IMR-90 (cell line): Measurements from ENCODE around the gene MAVS. TPM values are rescaled to one million over a fixed set of nuclear protein-coding genes. Genes with fewer than 3 reads are reported as not detected.

ENCODE experiments used
- ATAC-seq: fragments of 200-7000 bp; cut with Tn5 transposase; 2 replicates; pipeline ENCODE4 v1.9.1; 2020; ENCODE audit warnings: low read depth, mild to moderate bottlenecking, moderate library complexity
- BruUV-seq: library from RNA; stranded (reverse); fragments of 400-500 nt; replicated peaks from 2 replicates; lab custom pipeline; 2021; lab: Mats Ljungman, UMichigan
- CTCF ChIA-PET: fragments of 300-600 bp; formaldehyde crosslinking; extraction: SDS; loops from one replicate; lab custom pipeline; 2021; ENCODE audit warnings: antibody characterized with exemption; lab: Yijun Ruan, JAX
- POLR2A ChIA-PET: fragments of 300-600 bp; sonication (Branson Sonifier 250); formaldehyde crosslinking; loops from one replicate; lab custom pipeline; 2022; ENCODE audit warnings: antibody characterized with exemption; ENCODE audit not compliant: unreplicated experiment; lab: Charles Lee
- DNase-seq: peaks from one replicate; pipeline ENCODE4 v3.0.0; 2013
- H2AFZ ChIP-seq: replicated peaks from 2 replicates; pipeline ENCODE3; 2013; ENCODE audit warnings: low read length, mild to moderate bottlenecking; ENCODE audit not compliant: poor library complexity
- H2AK5ac ChIP-seq: 2 replicates; pipeline ENCODE4 v1.6.1; 2013; ENCODE audit warnings: low read depth, low read length, inconsistent platforms
- H2AK9ac ChIP-seq: replicated peaks from 2 replicates; pipeline ENCODE3; 2013; ENCODE audit warnings: mild to moderate bottlenecking, low read depth, low read length, moderate library complexity; ENCODE audit not compliant: poor library complexity
- H2BK120ac ChIP-seq: 2 replicates; pipeline ENCODE4 v1.6.1; 2013; ENCODE audit warnings: low read depth, low read length, inconsistent platforms
- H2BK15ac ChIP-seq: 3 replicates; pipeline ENCODE4 v1.6.1; 2013; ENCODE audit warnings: low read depth, low read length, inconsistent platforms
- H2BK20ac ChIP-seq: 2 replicates; pipeline ENCODE4 v1.6.1; 2013; ENCODE audit warnings: low read depth, mild to moderate bottlenecking, inconsistent platforms, low read length, moderate library complexity
- H2BK5ac ChIP-seq: 2 replicates; pipeline ENCODE4 v1.6.1; 2013; ENCODE audit warnings: mild to moderate bottlenecking, low read depth, low read length, inconsistent platforms; ENCODE audit not compliant: poor library complexity, severe bottlenecking
- H3K14ac ChIP-seq: replicated peaks from 2 replicates; pipeline ENCODE4 v1.6.1; 2013; ENCODE audit warnings: low read depth, low read length, inconsistent platforms
- H3K18ac ChIP-seq: 2 replicates; pipeline ENCODE4 v1.6.1; 2013; ENCODE audit warnings: low read depth, low read length, control low read depth
- H3K23ac ChIP-seq: 2 replicates; pipeline ENCODE4 v1.6.1; 2013; ENCODE audit warnings: low read depth, low read length, inconsistent platforms
- H3K27ac ChIP-seq: 2 replicates; pipeline ENCODE4 v1.5.1; 2013; ENCODE audit warnings: mild to moderate bottlenecking, control low read depth, low read length; ENCODE audit not compliant: insufficient read depth
- H3K27me3 ChIP-seq: 2 replicates; pipeline ENCODE4 v1.6.1; 2013; ENCODE audit warnings: low read length; ENCODE audit not compliant: control insufficient read depth, insufficient read depth
- H3K36me3 ChIP-seq: 2 replicates; pipeline ENCODE4 v1.6.1; 2013; ENCODE audit warnings: low read length, mixed read lengths; ENCODE audit not compliant: control insufficient read depth, insufficient read depth
- H3K4ac ChIP-seq: 2 replicates; pipeline ENCODE4 v1.6.1; 2013; ENCODE audit warnings: low read depth, low read length, inconsistent platforms
- H3K4me1 ChIP-seq: 2 replicates; pipeline ENCODE4 v1.6.1; 2013; ENCODE audit warnings: low read length, mixed read lengths; ENCODE audit not compliant: control insufficient read depth, insufficient read depth
- H3K4me2 ChIP-seq: 2 replicates; pipeline ENCODE4 v1.6.1; 2013; ENCODE audit warnings: low read depth, mild to moderate bottlenecking, control low read depth, low read length, moderate library complexity
- H3K4me3 ChIP-seq: 2 replicates; pipeline ENCODE4 v1.5.1; 2013; ENCODE audit warnings: low read depth, mild to moderate bottlenecking, control low read depth, low read length, moderate library complexity; ENCODE audit not compliant: insufficient read depth
- H3K56ac ChIP-seq: 2 replicates; pipeline ENCODE4 v1.6.1; 2013; ENCODE audit warnings: low read length, inconsistent platforms; ENCODE audit not compliant: insufficient read depth; ENCODE audit errors: extremely low read depth
- H3K79me1 ChIP-seq, 2 experiments: 2 replicates each; pipeline ENCODE4 v1.6.1; 2013; ENCODE audit warnings: low read length in 2 of 2, inconsistent platforms in 1 of 2, low read depth in 1 of 2
- H3K9ac ChIP-seq: 2 replicates; pipeline ENCODE4 v1.6.1; 2013; ENCODE audit warnings: low read depth, low read length, control low read depth
- H3K9me1 ChIP-seq: 2 replicates; pipeline ENCODE4 v1.6.1; 2013; ENCODE audit warnings: low read length, inconsistent platforms; ENCODE audit not compliant: insufficient read depth
- H3K9me3 ChIP-seq: 2 replicates; pipeline ENCODE4 v1.6.1; 2013; ENCODE audit warnings: low read length; ENCODE audit not compliant: control insufficient read depth, insufficient read depth
- H4K20me1 ChIP-seq: 2 replicates; pipeline ENCODE4 v1.6.1; 2013; ENCODE audit warnings: low read length, inconsistent platforms; ENCODE audit not compliant: insufficient read depth
- H4K5ac ChIP-seq: 2 replicates; pipeline ENCODE4 v1.6.1; 2013; ENCODE audit warnings: mild to moderate bottlenecking, low read depth, low read length, control low read depth
- H4K8ac ChIP-seq, 2 experiments: 2 replicates each; pipeline ENCODE4 v1.6.1; 2013; ENCODE audit warnings: low read depth in 2 of 2, low read length in 2 of 2, control low read depth in 1 of 2, inconsistent platforms in 1 of 2
- H4K91ac ChIP-seq: 2 replicates; pipeline ENCODE4 v1.6.1; 2013; ENCODE audit warnings: low read depth, low read length, inconsistent platforms; ENCODE audit not compliant: insufficient read depth
- BHLHE40 ChIP-seq: fragments of 150-350 bp; IDR thresholded peaks from 2 replicates; pipeline ENCODE4 v1.6.1; 2016; ENCODE audit warnings: mild to moderate bottlenecking, low read depth, low read length
- CEBPB ChIP-seq: IDR thresholded peaks from 2 replicates; pipeline ENCODE4 v1.6.1; 2012; ENCODE audit warnings: low read depth, low read length, improper control_type of control experiment
- CHD1 ChIP-seq: IDR thresholded peaks from 2 replicates; pipeline ENCODE4 v1.6.1; 2012; ENCODE audit warnings: low read depth, low read length, improper control_type of control experiment
- FOS ChIP-seq: fragments of 150-350 bp; IDR thresholded peaks from 2 replicates; pipeline ENCODE4 v1.6.1; 2016; ENCODE audit warnings: low read depth, low read length
- MAFK ChIP-seq: IDR thresholded peaks from 2 replicates; pipeline ENCODE4 v1.6.1; 2012; ENCODE audit warnings: low read depth, low read length, improper control_type of control experiment
- MAZ ChIP-seq: IDR thresholded peaks from 2 replicates; pipeline ENCODE4 v1.6.1; 2012; ENCODE audit warnings: low read depth, mild to moderate bottlenecking, low read length, improper control_type of control experiment, moderate library complexity, borderline replicate concordance
- MXI1 ChIP-seq: IDR thresholded peaks from 2 replicates; pipeline ENCODE4 v1.6.1; 2012; ENCODE audit warnings: low read depth, mild to moderate bottlenecking, low read length, moderate library complexity, borderline replicate concordance
- RAD21 ChIP-seq: IDR thresholded peaks from 2 replicates; pipeline ENCODE4 v1.6.1; 2012; ENCODE audit warnings: low read length, improper control_type of control experiment
- RCOR1 ChIP-seq: IDR thresholded peaks from 2 replicates; pipeline ENCODE4 v1.6.1; 2012; ENCODE audit warnings: mild to moderate bottlenecking, low read length, improper control_type of control experiment; ENCODE audit not compliant: insufficient replicate concordance
- RFX5 ChIP-seq: IDR thresholded peaks from 2 replicates; pipeline ENCODE4 v1.8.0; 2012; ENCODE audit warnings: low read depth, mild to moderate bottlenecking, low read length, moderate library complexity
- SMC3 ChIP-seq: fragments of 150-350 bp; IDR thresholded peaks from 2 replicates; pipeline ENCODE4 v1.6.1; 2016; ENCODE audit warnings: low read depth, mild to moderate bottlenecking, antibody characterized with exemption, low read length, moderate library complexity
- WGBS, 2 experiments: methylation state at CpG; one replicate each; pipeline versions ENCODE4 v1.1.5 to v1.1.7; 2013; ENCODE audit warnings: missing lambda C conversion rate in 2 of 2; ENCODE audit not compliant: insufficient read length in 1 of 2; ENCODE audit errors: extremely low coverage in 2 of 2; 5-methylcytosine and 5-hydroxymethylcytosine counted together
- dilution Hi-C: fragments of 300-500 bp; cut with HindIII; formaldehyde crosslinking; loops from one replicate; pipeline ENCODE4 v1.14.3; 2018; ENCODE audit warnings: low sequenced_read_pairs; ENCODE audit not compliant: unreplicated experiment
- in situ Hi-C: fragments of 300-500 bp; cut with MboI; formaldehyde crosslinking; loops from 3 replicates; pipeline ENCODE4 v1.14.3; 2019; ENCODE audit warnings: low sequenced_read_pairs, inconsistent platforms, mixed read lengths
- intact Hi-C: fragments of 100-400 bp; cut with micrococcal nuclease; formaldehyde crosslinking; loops from 2 replicates; pipeline ENCODE4 v1.10.0; 2022
- polyA plus RNA-seq, 3 experiments: library from polyadenylated mRNA; depleted of rRNA; stranded (reverse); fragments of >200 nt; gene quantifications; 2 replicates each; pipeline ENCODE4 v1.2.3, GENCODE V29; 2012; ENCODE audit warnings: low replicate concordance in 1 of 3
- total RNA-seq: library from RNA; depleted of rRNA; stranded (reverse); fragments of >200 nt; gene quantifications from 2 replicates; pipeline ENCODE4 v1.2.3, GENCODE V29; 2012
- TF ChIP-seq, protein P1 (sequence below): fragments of 150-350 bp; IDR thresholded peaks from 2 replicates; pipeline ENCODE4 v1.6.1; 2016; ENCODE audit warnings: low read depth, mild to moderate bottlenecking, low read length, moderate library complexity, borderline replicate concordance
- TF ChIP-seq, protein P2 (sequence below): fragments of 150-350 bp; IDR thresholded peaks from 2 replicates; pipeline ENCODE4 v1.6.1; 2017; ENCODE audit warnings: mild to moderate bottlenecking, antibody characterized with exemption, low read length, low read depth
- TF ChIP-seq, protein P3 (sequence below): conservative IDR thresholded peaks from 2 replicates; pipeline ENCODE4 v1.5.1; 2012; ENCODE audit warnings: mild to moderate bottlenecking, low read depth, low read length, improper control_type of control experiment

MAVS gene
- total and polyA plus RNA-seq, 2 of the 4 experiments (the other 2 are of a cell fraction) = 10.4 to 15.6 TPM

DNA sequence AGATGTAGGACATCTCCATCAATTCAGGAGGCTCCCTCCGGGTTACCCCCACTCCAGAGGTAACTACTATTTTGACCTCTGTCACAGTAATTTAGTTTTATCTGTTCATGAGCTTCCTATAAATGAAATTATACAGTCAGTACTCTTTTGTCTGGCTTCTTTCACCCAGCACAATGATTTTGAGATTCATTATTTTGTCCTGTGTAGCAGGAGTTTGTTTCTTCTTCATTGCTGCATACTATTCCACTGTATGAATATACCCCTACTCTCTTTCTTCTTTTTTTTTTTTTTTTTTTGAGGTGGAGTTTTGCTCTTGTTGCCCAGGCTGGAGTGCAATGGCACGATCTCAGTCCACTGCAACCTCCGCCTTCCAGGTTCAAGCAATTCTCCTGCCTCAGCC lies 38.1 kb upstream of the MAVS start:
- Histone ChIP-seq H3K9ac (peak overlapping the region; percentile 45), H3K23ac (peak overlapping the region; percentile 94; the same call in 1 of the 2 replicates), H4K20me1 (no peaks in the 10 kb centered on the region), H4K8ac (peak overlapping the region; percentile 92 to 97), H2AK9ac (peak overlapping the region; percentile 97), H3K9me3 (no peaks in the 10 kb centered on the region), H3K4me1 (peaks cover 36% of the 10 kb centered on the region), H3K9me1 (peaks cover 27% of the 10 kb centered on the region), H2BK20ac (peak overlapping the region; percentile 99), H4K5ac (peak overlapping the region; percentile 90), H3K4me3 (no peak overlapping the region), H3K79me1 (peaks cover 11 to 61% of the 10 kb centered on the region in 2 experiments), H3K4me2 (no peak overlapping the region), H3K56ac (peak overlapping the region; percentile 90), H2BK120ac (peak overlapping the region; percentile 95), H2BK15ac (peak overlapping the region; percentile 96; the same call in 2 of the 3 replicates), H3K4ac (peak overlapping the region; percentile 97), H3K36me3 (peaks cover 27% of the 10 kb centered on the region), H4K91ac (peak overlapping the region; percentile 99), H3K27ac (peak overlapping the region; percentile 96), H3K18ac (peak overlapping the region; percentile 89), H2AFZ (peak overlapping the region; percentile 79), H2AK5ac (peak overlapping the region; percentile 96), H2BK5ac (peak overlapping the region; percentile 95), H3K27me3 (no peaks in the 10 kb centered on the region), H3K14ac (peak overlapping the region; percentile 98)
- dilution Hi-C loops = no loop called here
- no TSS peak for BruUV-seq
- TF ChIP-seq, protein P1, sequence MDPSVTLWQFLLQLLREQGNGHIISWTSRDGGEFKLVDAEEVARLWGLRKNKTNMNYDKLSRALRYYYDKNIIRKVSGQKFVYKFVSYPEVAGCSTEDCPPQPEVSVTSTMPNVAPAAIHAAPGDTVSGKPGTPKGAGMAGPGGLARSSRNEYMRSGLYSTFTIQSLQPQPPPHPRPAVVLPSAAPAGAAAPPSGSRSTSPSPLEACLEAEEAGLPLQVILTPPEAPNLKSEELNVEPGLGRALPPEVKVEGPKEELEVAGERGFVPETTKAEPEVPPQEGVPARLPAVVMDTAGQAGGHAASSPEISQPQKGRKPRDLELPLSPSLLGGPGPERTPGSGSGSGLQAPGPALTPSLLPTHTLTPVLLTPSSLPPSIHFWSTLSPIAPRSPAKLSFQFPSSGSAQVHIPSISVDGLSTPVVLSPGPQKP = no peak
- no peak for TF ChIP-seq SMC3
- TF ChIP-seq MAFK = no peak
- TF ChIP-seq MAZ = no peak
- TF ChIP-seq MXI1 = no peak
- no peak for TF ChIP-seq RFX5
- no peak for TF ChIP-seq FOS
- no peak for TF ChIP-seq RAD21
- TF ChIP-seq, protein P2, sequence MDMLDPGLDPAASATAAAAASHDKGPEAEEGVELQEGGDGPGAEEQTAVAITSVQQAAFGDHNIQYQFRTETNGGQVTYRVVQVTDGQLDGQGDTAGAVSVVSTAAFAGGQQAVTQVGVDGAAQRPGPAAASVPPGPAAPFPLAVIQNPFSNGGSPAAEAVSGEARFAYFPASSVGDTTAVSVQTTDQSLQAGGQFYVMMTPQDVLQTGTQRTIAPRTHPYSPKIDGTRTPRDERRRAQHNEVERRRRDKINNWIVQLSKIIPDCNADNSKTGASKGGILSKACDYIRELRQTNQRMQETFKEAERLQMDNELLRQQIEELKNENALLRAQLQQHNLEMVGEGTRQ = no peak
- TF ChIP-seq, protein P3, sequence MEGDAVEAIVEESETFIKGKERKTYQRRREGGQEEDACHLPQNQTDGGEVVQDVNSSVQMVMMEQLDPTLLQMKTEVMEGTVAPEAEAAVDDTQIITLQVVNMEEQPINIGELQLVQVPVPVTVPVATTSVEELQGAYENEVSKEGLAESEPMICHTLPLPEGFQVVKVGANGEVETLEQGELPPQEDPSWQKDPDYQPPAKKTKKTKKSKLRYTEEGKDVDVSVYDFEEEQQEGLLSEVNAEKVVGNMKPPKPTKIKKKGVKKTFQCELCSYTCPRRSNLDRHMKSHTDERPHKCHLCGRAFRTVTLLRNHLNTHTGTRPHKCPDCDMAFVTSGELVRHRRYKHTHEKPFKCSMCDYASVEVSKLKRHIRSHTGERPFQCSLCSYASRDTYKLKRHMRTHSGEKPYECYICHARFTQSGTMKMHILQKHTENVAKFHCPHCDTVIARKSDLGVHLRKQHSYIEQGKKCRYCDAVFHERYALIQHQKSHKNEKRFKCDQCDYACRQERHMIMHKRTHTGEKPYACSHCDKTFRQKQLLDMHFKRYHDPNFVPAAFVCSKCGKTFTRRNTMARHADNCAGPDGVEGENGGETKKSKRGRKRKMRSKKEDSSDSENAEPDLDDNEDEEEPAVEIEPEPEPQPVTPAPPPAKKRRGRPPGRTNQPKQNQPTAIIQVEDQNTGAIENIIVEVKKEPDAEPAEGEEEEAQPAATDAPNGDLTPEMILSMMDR = no peak
- TF ChIP-seq CHD1 = no peak
- TF ChIP-seq BHLHE40 = no peak
- no peak for TF ChIP-seq RCOR1
- TF ChIP-seq CEBPB = no peak
- no CpG with 5 or more reads among the region's 3 CpGs for WGBS, 2 experiments
- no peak for ATAC-seq
- ChIA-PET CTCF (no interaction called here), POLR2A (no interaction called here)
- no peak for DNase-seq
- in situ Hi-C loops = no loop called here
- intact Hi-C loops = no loop called here
